HG03457 (cell line): ENCODE measurements around the gene RGL4.

Source experiments
- ATAC-seq: cut with Tn5 transposase; IDR thresholded peaks from one replicate; pipeline ENCODE4 v1.9.1; 2021; ENCODE audit warnings: moderate number of reproducible peaks; ENCODE audit not compliant: unreplicated experiment

RGL4 gene

GRCh38 chr22:23678133-23678532 is 12.7 kb upstream of the RGL4 start:
- ATAC-seq, result no peak

- no peak for ATAC-seq
Observed at GRCh38 chr22:23681026-23681809, 9.6 kb upstream of the RGL4 start.

GRCh38 chr22:23682077-23682476 is 8.7 kb upstream of the RGL4 start:
- no peak for ATAC-seq

- no peak for ATAC-seq
Observed at GRCh38 chr22:23682827-23683355, 7.9 kb upstream of the RGL4 start.

GRCh38 chr22:23683545-23683944 is 7.3 kb upstream of the RGL4 start:
- no peak for ATAC-seq

GRCh38 chr22:23684026-23684425 is 6.8 kb upstream of the RGL4 start:
- no peak for ATAC-seq

- ATAC-seq, result no peak
Observed at GRCh38 chr22:23684561-23685031, 6.2 kb upstream of the RGL4 start.

GRCh38 chr22:23685205-23685784 is 5.5 kb upstream of the RGL4 start:
- ATAC-seq, result no peak

GRCh38 chr22:23686416-23687024 is 4.3 kb upstream of the RGL4 start:
- ATAC-seq, result no peak

- ATAC-seq, result no peak
Observed at GRCh38 chr22:23688121-23688520, 2.7 kb upstream of the RGL4 start.

- ATAC-seq, result no peak
Observed at GRCh38 chr22:23688571-23688970, 2.2 kb upstream of the RGL4 start.

- no peak for ATAC-seq
Observed at GRCh38 chr22:23689414-23689813, 1.4 kb upstream of the RGL4 start.

- no peak for ATAC-seq
Observed at GRCh38 chr22:23691748-23692423, 1.1 kb downstream of the RGL4 start.

- no peak for ATAC-seq
Observed at GRCh38 chr22:23692598-23693291, 1.9 kb downstream of the RGL4 start.

GRCh38 chr22:23693979-23694680 is 3.3 kb downstream of the RGL4 start:
- ATAC-seq, result no peak

GRCh38 chr22:23695141-23695540 is 4.3 kb downstream of the RGL4 start:
- no peak for ATAC-seq

- ATAC-seq, result no peak
Observed at GRCh38 chr22:23695571-23696325, 4.9 kb downstream of the RGL4 start.

GRCh38 chr22:23696326-23696851 is 5.6 kb downstream of the RGL4 start:
- peak; percentile 67 for ATAC-seq
